Measurements from ENCODE around the gene SIGLEC9. TPM values are rescaled to one million over a fixed set of nuclear protein-coding genes. Genes with fewer than 3 reads are reported as not detected.

Gene SIGLEC9
- total RNA-seq, 1 donor from 2014 or later, result not detected

- no peak for DNase-seq (ENCODE audit: extremely low read depth, low read depth, low spot score)
These were observed 2.4 kb upstream of the SIGLEC9 start for GRCh38 chr19:51122112-51122981.

- DNase-seq (ENCODE audit: extremely low read depth, low read depth, low spot score), result no peak
These were observed 1.3 kb upstream of the SIGLEC9 start for GRCh38 chr19:51123381-51123800.

DNA sequence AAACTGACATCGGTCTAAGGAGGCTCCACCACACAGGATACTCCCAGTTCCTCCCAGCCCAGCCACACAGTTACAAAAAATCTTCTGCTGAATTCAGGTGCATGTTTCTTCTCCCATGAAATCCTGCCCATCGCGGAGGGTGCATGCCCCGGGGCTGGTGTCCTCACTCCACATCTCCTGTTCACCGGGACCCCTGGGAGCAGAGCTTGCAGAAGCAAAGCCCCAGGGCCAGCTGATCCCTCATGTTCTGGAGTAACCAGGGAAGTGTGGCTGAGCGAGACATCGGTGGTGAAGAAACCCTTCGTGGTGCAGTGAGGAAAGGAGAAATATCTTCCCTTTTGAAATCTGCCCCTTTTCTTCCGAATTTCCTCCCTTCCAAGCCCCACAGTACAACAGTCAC, 904 bp upstream of the SIGLEC9 start:
- no peak for DNase-seq (ENCODE audit: extremely low read depth, low read depth, low spot score)

DNA sequence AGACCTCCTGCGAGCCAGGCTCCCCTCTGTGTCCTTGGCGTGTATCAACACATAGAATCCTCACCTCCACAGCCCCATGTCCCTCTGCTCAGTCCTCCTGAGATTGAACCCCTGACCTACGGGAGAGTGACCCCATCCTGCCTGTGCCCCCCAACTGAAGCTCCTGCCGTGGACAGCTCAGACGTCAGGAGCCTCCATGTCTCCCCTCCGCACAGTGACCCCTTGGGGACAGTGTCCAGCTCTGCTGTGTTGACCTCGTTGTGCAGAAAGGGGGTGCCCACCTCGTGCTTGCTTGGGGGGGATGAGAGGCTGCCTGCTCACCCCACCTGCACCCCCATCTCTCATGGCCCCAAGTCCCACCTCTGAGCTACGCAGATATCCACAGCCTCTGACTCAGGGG, 490 bp upstream of the SIGLEC9 start:
- no peak for DNase-seq (ENCODE audit: extremely low read depth, low read depth, low spot score)

DNA sequence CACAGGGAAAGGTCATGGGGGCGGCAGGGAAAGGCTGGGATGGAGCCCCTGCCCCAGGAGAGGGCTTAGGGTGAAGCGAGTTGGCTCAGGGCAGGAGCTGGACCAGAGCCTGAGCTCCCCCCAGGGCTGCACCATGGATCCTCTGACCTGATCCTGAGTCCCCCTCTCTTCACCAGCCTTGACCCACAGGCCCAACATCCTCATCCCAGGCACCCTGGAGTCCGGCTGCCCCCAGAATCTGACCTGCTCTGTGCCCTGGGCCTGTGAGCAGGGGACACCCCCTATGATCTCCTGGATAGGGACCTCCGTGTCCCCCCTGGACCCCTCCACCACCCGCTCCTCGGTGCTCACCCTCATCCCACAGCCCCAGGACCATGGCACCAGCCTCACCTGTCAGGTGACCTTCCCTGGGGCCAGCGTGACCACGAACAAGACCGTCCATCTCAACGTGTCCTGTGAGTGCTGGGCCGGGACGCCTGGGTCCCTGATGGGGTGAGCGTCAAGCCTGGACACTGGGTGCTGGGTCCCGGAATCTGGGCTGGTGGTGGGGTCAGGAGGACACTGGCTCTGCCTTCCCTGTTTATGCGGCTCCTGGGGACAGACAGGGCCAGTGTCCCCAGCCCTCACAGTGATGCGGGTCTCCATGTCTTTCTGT, 842 bp downstream of the SIGLEC9 start:
- DNase-seq (ENCODE audit: extremely low read depth, low read depth, low spot score), result no peak

GRCh38 chr19:51127032-51127431, 2.3 kb downstream of the SIGLEC9 start:
- no peak for DNase-seq (ENCODE audit: extremely low read depth, low read depth, low spot score)

DNA sequence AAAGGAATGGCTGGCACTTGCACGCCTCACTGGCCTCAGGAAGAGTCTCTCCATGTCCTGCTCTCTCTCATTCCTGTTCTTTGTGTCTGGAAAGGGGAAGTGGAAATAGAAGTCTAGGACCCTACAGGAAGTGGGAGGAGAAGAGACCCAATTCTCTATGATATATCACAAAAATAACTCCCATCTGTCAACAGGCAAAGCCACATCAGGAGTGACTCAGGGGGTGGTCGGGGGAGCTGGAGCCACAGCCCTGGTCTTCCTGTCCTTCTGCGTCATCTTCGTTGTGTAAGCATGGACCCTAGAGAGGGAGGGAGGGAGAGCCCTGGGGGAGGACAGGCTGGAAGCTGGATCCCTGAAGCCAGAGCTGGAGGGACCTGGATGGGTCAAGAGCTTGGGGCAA, 3.0 kb downstream of the SIGLEC9 start:
- no peak for DNase-seq (ENCODE audit: extremely low read depth, low read depth, low spot score)

- no peak for DNase-seq (ENCODE audit: extremely low read depth, low read depth, low spot score)
These were observed 3.5 kb downstream of the SIGLEC9 start for GRCh38 chr19:51128227-51128626.

GRCh38 chr19:51129716-51130115, 5.0 kb downstream of the SIGLEC9 start:
- DNase-seq (ENCODE audit: extremely low read depth, low read depth, low spot score), result no peak

- no peak for DNase-seq (ENCODE audit: extremely low read depth, low read depth, low spot score)
These were observed 7.3 kb downstream of the SIGLEC9 start for GRCh38 chr19:51131780-51132680.

- no peak for DNase-seq (ENCODE audit: extremely low read depth, low read depth, low spot score)
These were observed 10.3 kb downstream of the SIGLEC9 start for GRCh38 chr19:51135004-51135403.

DNA sequence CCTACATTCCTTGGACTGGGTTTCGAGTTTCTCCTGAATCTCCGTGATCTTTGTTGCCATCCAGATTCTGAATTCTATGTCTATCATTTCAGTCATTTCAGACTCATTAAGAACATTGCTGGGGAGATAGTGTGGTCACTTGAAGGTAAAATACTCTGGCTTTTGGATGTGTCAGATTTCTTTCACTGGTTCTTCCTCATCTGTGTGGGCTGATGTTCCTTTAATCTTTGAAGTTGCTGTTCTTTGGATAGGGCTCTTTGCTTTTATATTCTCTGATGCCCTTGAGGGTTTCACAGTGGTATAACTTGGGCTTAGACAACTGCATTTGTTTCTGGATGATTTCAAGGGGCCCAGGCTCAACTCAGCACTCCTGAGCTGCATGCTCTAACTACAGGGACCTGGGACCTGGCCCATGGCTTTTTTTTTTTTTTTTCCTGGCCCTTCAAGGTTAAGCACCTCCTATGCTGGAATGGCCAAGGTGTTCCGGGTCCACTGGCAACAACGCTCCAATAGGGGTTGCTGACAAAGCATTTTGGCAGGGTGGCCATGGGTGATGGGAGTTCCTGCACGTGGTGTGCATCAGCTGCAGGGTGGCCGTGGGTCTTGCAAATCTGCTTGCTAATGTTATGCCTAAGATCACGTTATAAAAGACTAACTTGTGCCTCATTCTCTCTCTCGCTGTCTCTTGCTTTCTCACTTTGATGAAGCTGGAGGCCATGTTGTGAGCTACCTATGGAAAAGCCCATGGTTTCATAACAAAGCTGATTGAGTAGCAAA, 11.5 kb downstream of the SIGLEC9 start:
- DNase-seq (ENCODE audit: extremely low read depth, low read depth, low spot score), result no peak

DNA sequence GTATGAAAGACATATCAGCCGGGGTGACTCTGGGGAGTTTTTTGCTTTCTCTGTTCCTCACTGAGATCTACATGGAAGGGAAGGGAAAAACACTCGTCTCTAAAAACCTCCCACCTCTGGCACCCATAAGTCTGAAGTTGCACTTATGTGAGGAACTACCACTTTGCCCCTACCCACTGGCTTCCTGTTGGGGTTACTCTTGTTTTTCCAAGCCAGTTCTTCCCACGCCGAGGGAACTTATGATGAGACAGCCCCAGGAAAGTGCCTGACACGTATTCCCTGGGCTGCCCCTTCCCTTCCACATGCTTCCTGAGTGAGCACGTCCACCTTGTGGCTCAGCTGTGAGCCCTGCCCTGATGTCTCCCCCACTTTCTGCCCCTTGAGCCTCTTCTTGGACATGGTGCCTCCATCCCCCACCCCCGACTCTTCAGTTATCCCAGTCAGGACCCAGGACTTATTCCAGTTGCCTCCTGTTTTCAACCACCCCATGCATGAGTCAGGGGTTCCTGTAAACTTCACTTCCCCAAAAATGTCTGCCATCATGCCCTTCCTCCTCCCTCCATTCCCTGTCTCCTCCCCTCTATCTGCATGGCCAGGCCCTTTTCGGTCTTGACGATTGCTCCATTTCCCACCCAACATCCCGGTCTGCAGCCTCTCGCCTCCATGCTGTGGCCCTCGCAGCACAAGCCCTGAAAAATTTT, 12.3 kb downstream of the SIGLEC9 start:
- no peak for DNase-seq (ENCODE audit: extremely low read depth, low read depth, low spot score)

GRCh38 chr19:51137792-51138425, 13.2 kb downstream of the SIGLEC9 start:
- DNase-seq (ENCODE audit: extremely low read depth, low read depth, low spot score), result no peak

GRCh38 chr19:51138549-51138979, 13.9 kb downstream of the SIGLEC9 start:
- no peak for DNase-seq (ENCODE audit: extremely low read depth, low read depth, low spot score)

- no peak for DNase-seq (ENCODE audit: extremely low read depth, low read depth, low spot score)
These were observed 14.8 kb downstream of the SIGLEC9 start for GRCh38 chr19:51139299-51140014.

- no peak for DNase-seq (ENCODE audit: extremely low read depth, low read depth, low spot score)
These were observed 15.7 kb downstream of the SIGLEC9 start for GRCh38 chr19:51140441-51140840.

DNA sequence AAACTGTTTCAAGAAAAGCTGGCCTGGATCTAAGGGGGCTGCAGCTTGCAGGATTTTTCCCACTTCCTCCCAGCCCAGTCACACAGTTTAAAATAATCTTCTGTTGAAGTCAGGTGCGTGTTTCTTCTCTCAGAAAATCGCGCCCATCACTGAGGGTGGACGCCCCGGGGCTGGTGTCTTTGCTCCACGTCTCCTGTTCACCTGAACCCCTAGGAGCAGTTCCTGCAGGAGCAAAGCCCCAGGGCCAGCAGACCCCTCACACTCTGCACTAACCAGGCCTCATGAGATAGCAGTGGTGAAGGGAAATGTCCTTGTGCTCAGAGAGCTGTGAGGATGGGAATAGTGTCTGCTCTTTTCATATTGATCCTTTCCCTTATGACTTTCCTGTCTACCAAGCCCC, 16.5 kb downstream of the SIGLEC9 start:
- no peak for DNase-seq (ENCODE audit: extremely low read depth, low read depth, low spot score)

DNA sequence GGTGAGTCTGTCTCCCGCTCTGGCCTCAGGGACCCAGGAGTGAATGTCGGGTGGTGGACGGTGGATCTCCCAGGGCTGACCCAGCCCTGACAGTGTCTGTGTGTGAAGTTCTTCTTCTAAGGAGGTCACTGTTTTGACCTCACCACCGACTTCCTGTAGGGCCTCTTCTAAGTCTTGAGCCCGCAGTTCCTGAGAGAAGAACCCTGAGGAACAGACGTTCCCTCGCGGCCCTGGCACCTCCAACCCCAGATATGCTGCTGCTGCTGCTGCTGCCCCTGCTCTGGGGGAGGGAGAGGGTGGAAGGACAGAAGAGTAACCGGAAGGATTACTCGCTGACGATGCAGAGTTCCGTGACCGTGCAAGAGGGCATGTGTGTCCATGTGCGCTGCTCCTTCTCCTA, 17.4 kb downstream of the SIGLEC9 start, which contains the start of gene SIGLEC7:
Gene SIGLEC7 (plus strand): TSS at position 183 of the 400 bp plus-strand sequence. CDS start 69 bp downstream, at position 252.
- no peak for DNase-seq (ENCODE audit: extremely low read depth, low read depth, low spot score)
